Measurements from ENCODE around the gene FAM174C.
A peak's percentile ranks its signal among the peaks of the same experiment; 100 is the strongest.

The FAM174C gene

GRCh38 chr19:1288226-1288612 is 12.9 kb downstream of the FAM174C start:
- peaks cover 4 to 13% of the 10 kb centered on the region in 2 donors for H3K27me3 ChIP-seq (ENCODE audit: control insufficient read depth in 2 of 2, insufficient read depth in 2 of 2, low read length in 2 of 2)
- peak overlapping the region in 1 of 2 donors; percentile 72 for H3K4me3 ChIP-seq (ENCODE audit: low read length in 2 of 2)
- H3K27ac ChIP-seq (ENCODE audit: low read depth in 2 of 2, low read length in 2 of 2) = peak overlapping the region in 1 of 2 donors; percentile 23
- peak overlapping the region in 1 of 2 donors; percentile 81 for H3K9ac ChIP-seq (ENCODE audit: low read depth in 1 of 2, low read length in 2 of 2)
- H3K4me1 ChIP-seq (ENCODE audit: control insufficient read depth in 2 of 2, insufficient read depth in 2 of 2, low read length in 2 of 2) = peaks cover 41 to 61% of the 10 kb centered on the region in 2 donors
- no peaks in the 10 kb centered on the region for H3K9me3 ChIP-seq (ENCODE audit: control insufficient read depth in 2 of 2, low read length in 2 of 2)
- H3K36me3 ChIP-seq (ENCODE audit: control insufficient read depth in 2 of 2, insufficient read depth in 2 of 2, low read length in 2 of 2) = no peaks in the 10 kb centered on the region

DNA sequence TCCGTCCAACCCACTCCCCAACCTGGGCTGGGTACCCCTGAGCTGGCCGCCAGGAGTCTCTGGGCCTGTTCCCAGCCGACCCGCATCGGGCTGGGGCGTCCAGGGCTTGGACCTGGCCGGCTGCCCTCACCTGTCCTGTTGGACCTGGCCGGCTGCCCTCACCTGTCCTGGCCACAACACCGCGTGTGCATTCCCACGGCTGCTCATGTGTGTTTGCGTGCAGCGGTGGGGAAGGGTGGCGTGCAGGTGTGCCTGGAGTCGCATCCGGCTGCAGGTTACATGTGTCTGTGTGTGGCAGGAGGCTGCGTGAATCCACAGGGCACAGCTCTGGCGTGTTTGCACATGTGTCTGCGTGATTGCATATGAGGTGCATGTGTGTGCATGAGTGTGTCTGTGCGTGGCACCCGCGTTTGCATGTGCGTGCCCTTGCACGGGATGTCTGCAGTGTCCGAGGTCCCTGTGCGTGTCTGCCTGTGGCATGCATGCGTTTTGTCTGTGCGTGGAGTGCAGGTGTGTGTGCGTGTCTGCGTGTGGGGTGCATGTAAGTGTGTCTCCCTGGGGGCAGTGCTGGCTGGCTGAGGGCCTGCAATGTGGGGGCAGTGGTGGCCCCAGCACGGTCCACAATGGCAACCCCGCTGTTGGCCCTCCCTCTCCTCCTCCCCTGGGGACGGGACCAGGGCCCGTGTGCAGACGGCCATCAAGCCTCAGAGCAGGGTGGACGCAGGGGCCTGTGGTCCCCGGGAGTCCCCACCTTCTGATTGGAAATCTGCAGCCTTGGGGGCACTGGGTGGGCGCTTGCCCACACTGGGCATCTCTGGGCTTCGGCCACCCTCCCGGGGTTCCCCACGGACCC is 13.7 kb downstream of the FAM174C start:
- Histone ChIP-seq H3K9me3 (ENCODE audit: control insufficient read depth in 2 of 2, low read length in 2 of 2) (no peaks in the 10 kb centered on the region), H3K4me3 (ENCODE audit: low read length in 2 of 2) (no peak overlapping the region), H3K9ac (ENCODE audit: low read depth in 1 of 2, low read length in 2 of 2) (no peak overlapping the region), H3K27me3 (ENCODE audit: control insufficient read depth in 2 of 2, insufficient read depth in 2 of 2, low read length in 2 of 2) (peaks cover 4 to 11% of the 10 kb centered on the region in 2 donors), H3K4me1 (ENCODE audit: control insufficient read depth in 2 of 2, insufficient read depth in 2 of 2, low read length in 2 of 2) (peaks cover 34 to 52% of the 10 kb centered on the region in 2 donors), H3K36me3 (ENCODE audit: control insufficient read depth in 2 of 2, insufficient read depth in 2 of 2, low read length in 2 of 2) (no peaks in the 10 kb centered on the region), H3K27ac (ENCODE audit: low read depth in 2 of 2, low read length in 2 of 2) (no peak overlapping the region)

- Histone ChIP-seq H3K27ac (ENCODE audit: low read depth in 2 of 2, low read length in 2 of 2) (no peak overlapping the region), H3K27me3 (ENCODE audit: control insufficient read depth in 2 of 2, insufficient read depth in 2 of 2, low read length in 2 of 2) (peaks cover 2 to 5% of the 10 kb centered on the region in 2 donors)
Measured at GRCh38 chr19:1289686-1290025, 14.3 kb downstream of the FAM174C start.

GRCh38 chr19:1290196-1290702 is 14.9 kb downstream of the FAM174C start:
- H3K36me3 ChIP-seq (ENCODE audit: control insufficient read depth in 2 of 2, insufficient read depth in 2 of 2, low read length in 2 of 2) = no peaks in the 10 kb centered on the region
- peaks cover 2 to 4% of the 10 kb centered on the region in 2 donors for H3K27me3 ChIP-seq (ENCODE audit: control insufficient read depth in 2 of 2, insufficient read depth in 2 of 2, low read length in 2 of 2)
- H3K4me3 ChIP-seq (ENCODE audit: low read length in 2 of 2) = no peak overlapping the region
- peak overlapping the region in 1 of 2 donors; percentile 32 for H3K27ac ChIP-seq (ENCODE audit: low read depth in 2 of 2, low read length in 2 of 2)
- peaks cover 22 to 40% of the 10 kb centered on the region in 2 donors for H3K4me1 ChIP-seq (ENCODE audit: control insufficient read depth in 2 of 2, insufficient read depth in 2 of 2, low read length in 2 of 2)
- H3K9me3 ChIP-seq (ENCODE audit: control insufficient read depth in 2 of 2, low read length in 2 of 2) = no peaks in the 10 kb centered on the region
- peak overlapping the region in 1 of 2 donors; percentile 52 for H3K9ac ChIP-seq (ENCODE audit: low read depth in 1 of 2, low read length in 2 of 2)

More at GRCh38 chr19:1289686-1290025, 14.3 kb downstream of the FAM174C start:
- no peaks in the 10 kb centered on the region for H3K9me3 ChIP-seq (ENCODE audit: control insufficient read depth in 2 of 2, low read length in 2 of 2)
- peaks cover 28 to 46% of the 10 kb centered on the region in 2 donors for H3K4me1 ChIP-seq (ENCODE audit: control insufficient read depth in 2 of 2, insufficient read depth in 2 of 2, low read length in 2 of 2)
- no peak overlapping the region for H3K9ac ChIP-seq (ENCODE audit: low read depth in 1 of 2, low read length in 2 of 2)
- no peak overlapping the region for H3K4me3 ChIP-seq (ENCODE audit: low read length in 2 of 2)
- H3K36me3 ChIP-seq (ENCODE audit: control insufficient read depth in 2 of 2, insufficient read depth in 2 of 2, low read length in 2 of 2) = no peaks in the 10 kb centered on the region

GRCh38 chr19:1290703-1291651 is 15.6 kb downstream of the FAM174C start:
- peak overlapping the region; percentile 34 to 61 for H3K27ac ChIP-seq (ENCODE audit: low read depth in 2 of 2, low read length in 2 of 2)
- H3K9ac ChIP-seq (ENCODE audit: low read depth in 1 of 2, low read length in 2 of 2) = peak overlapping the region; percentile 24 to 67
- peaks cover 21 to 38% of the 10 kb centered on the region in 2 donors for H3K4me1 ChIP-seq (ENCODE audit: control insufficient read depth in 2 of 2, insufficient read depth in 2 of 2, low read length in 2 of 2)
- no peaks in the 10 kb centered on the region for H3K9me3 ChIP-seq (ENCODE audit: control insufficient read depth in 2 of 2, low read length in 2 of 2)
- no peaks in the 10 kb centered on the region for H3K36me3 ChIP-seq (ENCODE audit: control insufficient read depth in 2 of 2, insufficient read depth in 2 of 2, low read length in 2 of 2)
- peaks cover 2 to 4% of the 10 kb centered on the region in 2 donors for H3K27me3 ChIP-seq (ENCODE audit: control insufficient read depth in 2 of 2, insufficient read depth in 2 of 2, low read length in 2 of 2)
- peak overlapping the region in 1 of 2 donors; percentile 44 for H3K4me3 ChIP-seq (ENCODE audit: low read length in 2 of 2)

GRCh38 chr19:1291761-1292418 is 16.6 kb downstream of the FAM174C start:
- peak overlapping the region in 1 of 2 donors; percentile 67 for H3K9ac ChIP-seq (ENCODE audit: low read depth in 1 of 2, low read length in 2 of 2)
- H3K27ac ChIP-seq (ENCODE audit: low read depth in 2 of 2, low read length in 2 of 2) = peak overlapping the region; percentile 34 to 61
- peaks cover 2 to 4% of the 10 kb centered on the region in 2 donors for H3K27me3 ChIP-seq (ENCODE audit: control insufficient read depth in 2 of 2, insufficient read depth in 2 of 2, low read length in 2 of 2)
- peaks cover 21 to 32% of the 10 kb centered on the region in 2 donors for H3K4me1 ChIP-seq (ENCODE audit: control insufficient read depth in 2 of 2, insufficient read depth in 2 of 2, low read length in 2 of 2)
- no peaks in the 10 kb centered on the region for H3K36me3 ChIP-seq (ENCODE audit: control insufficient read depth in 2 of 2, insufficient read depth in 2 of 2, low read length in 2 of 2)
- no peak overlapping the region for H3K4me3 ChIP-seq (ENCODE audit: low read length in 2 of 2)
- H3K9me3 ChIP-seq (ENCODE audit: control insufficient read depth in 2 of 2, low read length in 2 of 2) = no peaks in the 10 kb centered on the region

DNA sequence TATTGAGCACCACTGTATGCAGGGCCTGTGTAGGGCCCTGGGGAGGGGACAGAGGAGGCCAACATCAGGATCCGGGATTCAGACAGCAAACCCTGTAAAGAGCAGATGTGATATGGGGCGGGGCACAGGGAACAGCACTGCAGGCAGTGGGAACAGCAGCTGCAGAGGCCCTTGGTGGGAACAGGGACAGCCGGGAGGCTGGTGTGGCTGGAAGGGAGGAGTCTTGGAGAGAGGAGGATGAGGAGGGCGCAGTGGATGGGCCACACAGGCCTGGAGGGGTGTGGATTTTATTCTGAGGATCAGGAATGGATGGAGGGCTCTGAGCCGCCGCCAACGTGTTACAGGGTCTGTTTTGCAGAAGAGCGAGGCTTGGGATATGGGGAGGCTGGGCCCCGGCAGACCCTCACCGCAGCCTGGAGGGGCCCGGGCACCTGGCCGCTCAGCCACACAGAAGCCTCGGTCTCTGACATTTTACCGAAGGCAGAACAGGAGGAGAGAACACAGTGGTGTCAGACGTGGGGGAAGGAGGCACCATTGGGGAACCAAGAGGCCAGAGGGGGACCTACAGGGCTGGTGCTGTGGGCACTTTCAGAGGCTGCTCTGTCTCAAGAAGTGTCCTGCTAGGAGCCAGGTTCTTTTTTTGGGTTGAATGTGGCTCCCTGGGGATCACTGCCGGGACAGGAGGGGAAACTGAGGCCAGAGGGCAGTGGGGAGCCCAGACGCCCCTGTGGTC is 17.3 kb downstream of the FAM174C start:
- Histone ChIP-seq H3K4me1 (ENCODE audit: control insufficient read depth in 2 of 2, insufficient read depth in 2 of 2, low read length in 2 of 2) (peaks cover 19 to 28% of the 10 kb centered on the region in 2 donors), H3K27me3 (ENCODE audit: control insufficient read depth in 2 of 2, insufficient read depth in 2 of 2, low read length in 2 of 2) (peaks cover 2 to 4% of the 10 kb centered on the region in 2 donors), H3K27ac (ENCODE audit: low read depth in 2 of 2, low read length in 2 of 2) (no peak overlapping the region), H3K9me3 (ENCODE audit: control insufficient read depth in 2 of 2, low read length in 2 of 2) (no peaks in the 10 kb centered on the region), H3K9ac (ENCODE audit: low read depth in 1 of 2, low read length in 2 of 2) (peak overlapping the region in 1 of 2 donors; percentile 67), H3K4me3 (ENCODE audit: low read length in 2 of 2) (no peak overlapping the region), H3K36me3 (ENCODE audit: control insufficient read depth in 2 of 2, insufficient read depth in 2 of 2, low read length in 2 of 2) (no peaks in the 10 kb centered on the region)

DNA sequence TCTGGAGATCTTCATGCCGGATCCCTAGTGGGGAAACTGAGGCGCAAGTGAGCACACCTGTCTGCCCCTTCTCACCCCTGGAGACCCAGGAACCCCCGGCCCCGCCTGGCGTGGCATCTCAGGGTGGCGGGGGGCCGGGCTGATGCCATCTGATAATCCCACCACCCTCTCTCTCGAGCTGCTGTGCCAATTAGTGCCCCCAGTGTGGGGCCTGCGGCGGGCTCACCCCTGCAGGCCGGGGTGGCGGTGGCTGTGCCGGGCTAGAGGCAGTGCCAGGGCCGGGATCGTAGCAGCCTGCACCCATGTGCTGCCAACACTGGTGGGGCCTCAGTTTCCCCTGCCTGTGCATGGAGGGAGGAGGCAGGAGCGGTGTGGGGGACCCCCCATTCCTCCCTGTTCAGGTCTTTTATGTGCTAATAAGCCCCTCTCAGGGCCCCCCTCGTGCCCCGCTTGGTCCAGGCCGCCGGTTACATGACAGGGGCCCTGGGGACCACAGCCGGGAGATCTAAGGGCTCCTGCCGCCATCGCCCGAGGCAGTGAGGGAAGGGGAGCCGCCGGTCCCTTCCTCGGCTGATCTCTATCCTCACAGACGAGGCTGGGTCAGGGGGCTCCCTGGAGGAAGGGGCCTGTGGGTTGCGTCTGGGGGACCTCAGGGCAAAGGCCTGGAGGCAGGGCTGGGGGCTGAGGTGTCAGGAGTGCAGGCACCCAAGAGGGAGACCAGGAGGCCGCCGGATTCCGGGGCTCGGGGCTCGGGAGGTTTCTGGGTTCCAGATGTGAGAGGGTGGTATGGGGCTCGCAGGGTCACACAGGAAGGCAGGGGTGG is 18.7 kb downstream of the FAM174C start:
- no peak overlapping the region for H3K4me3 ChIP-seq (ENCODE audit: low read length in 2 of 2)
- H3K9me3 ChIP-seq (ENCODE audit: control insufficient read depth in 2 of 2, low read length in 2 of 2) = no peaks in the 10 kb centered on the region
- H3K4me1 ChIP-seq (ENCODE audit: control insufficient read depth in 2 of 2, insufficient read depth in 2 of 2, low read length in 2 of 2) = peaks cover 15 to 24% of the 10 kb centered on the region in 2 donors
- peaks cover 0 to 2% of the 10 kb centered on the region in 2 donors for H3K27me3 ChIP-seq (ENCODE audit: control insufficient read depth in 2 of 2, insufficient read depth in 2 of 2, low read length in 2 of 2)
- no peaks in the 10 kb centered on the region for H3K36me3 ChIP-seq (ENCODE audit: control insufficient read depth in 2 of 2, insufficient read depth in 2 of 2, low read length in 2 of 2)
- no peak overlapping the region for H3K9ac ChIP-seq (ENCODE audit: low read depth in 1 of 2, low read length in 2 of 2)
- H3K27ac ChIP-seq (ENCODE audit: low read depth in 2 of 2, low read length in 2 of 2) = no peak overlapping the region
